HCT116 (cell line): ENCODE measurements around the gene CUX1.

Experiments
- CTCF ChIP-seq, 3 experiments: fragments of 200-600 bp in 1 of 3; sonication (generic) in 1 of 3; IDR thresholded peaks in 2 of 3; conservative IDR thresholded peaks in 1 of 3; 2 replicates each; pipeline ENCODE4 v1.5.1; 2012 to 2017; ENCODE audit warnings: low read depth in 2 of 3, low read length in 2 of 3, antibody characterized with exemption in 1 of 3, borderline replicate concordance in 1 of 3, control low read depth in 1 of 3, mild to moderate bottlenecking in 1 of 3, mixed read lengths in 1 of 3, mixed run types in 1 of 3, moderate library complexity in 1 of 3; ENCODE audit not compliant: insufficient read depth in 1 of 3
- ELF1 ChIP-seq: IDR thresholded peaks from 2 replicates; pipeline ENCODE4 v1.6.1; 2012; ENCODE audit warnings: low read depth, borderline replicate concordance
- EZH2 ChIP-seq: fragments of 200-600 bp; sonication (generic); IDR thresholded peaks from 2 replicates; pipeline ENCODE4 v1.6.1; 2017; ENCODE audit warnings: antibody characterized with exemption, mixed run types
- EZH2phosphoT487 ChIP-seq: fragments of 200-600 bp; IDR thresholded peaks from 2 replicates; pipeline ENCODE4 v1.6.1; 2018; ENCODE audit warnings: antibody characterized with exemption, borderline replicate concordance
- MAX ChIP-seq: IDR thresholded peaks from 2 replicates; pipeline ENCODE4 v1.6.1; 2012
- POLR2A ChIP-seq: IDR thresholded peaks from 2 replicates; pipeline ENCODE4 v1.7.0; 2011; ENCODE audit warnings: borderline replicate concordance; ENCODE audit not compliant: insufficient read depth, insufficient read length; ENCODE audit errors: extremely low read depth
- POLR2AphosphoS5 ChIP-seq: IDR thresholded peaks from 2 replicates; pipeline ENCODE4 v1.6.1; 2011; ENCODE audit warnings: mild to moderate bottlenecking, low read depth, low read length, moderate library complexity
- RAD21 ChIP-seq: IDR thresholded peaks from 2 replicates; pipeline ENCODE4 v1.6.1; 2012; ENCODE audit warnings: low read depth, mild to moderate bottlenecking
- SIN3A ChIP-seq: IDR thresholded peaks from 2 replicates; pipeline ENCODE4 v1.6.1; 2012; ENCODE audit warnings: low read depth
- YY1 ChIP-seq: IDR thresholded peaks from 2 replicates; pipeline ENCODE4 v1.6.1; 2011; ENCODE audit warnings: low read length, low read depth, moderate library complexity, mild to moderate bottlenecking; ENCODE audit not compliant: insufficient replicate concordance; ENCODE audit errors: extremely low read depth
- TF ChIP-seq, protein P1 (sequence below): IDR thresholded peaks from 2 replicates; pipeline ENCODE4 v1.6.1; 2012; ENCODE audit warnings: low read depth

DNA sequence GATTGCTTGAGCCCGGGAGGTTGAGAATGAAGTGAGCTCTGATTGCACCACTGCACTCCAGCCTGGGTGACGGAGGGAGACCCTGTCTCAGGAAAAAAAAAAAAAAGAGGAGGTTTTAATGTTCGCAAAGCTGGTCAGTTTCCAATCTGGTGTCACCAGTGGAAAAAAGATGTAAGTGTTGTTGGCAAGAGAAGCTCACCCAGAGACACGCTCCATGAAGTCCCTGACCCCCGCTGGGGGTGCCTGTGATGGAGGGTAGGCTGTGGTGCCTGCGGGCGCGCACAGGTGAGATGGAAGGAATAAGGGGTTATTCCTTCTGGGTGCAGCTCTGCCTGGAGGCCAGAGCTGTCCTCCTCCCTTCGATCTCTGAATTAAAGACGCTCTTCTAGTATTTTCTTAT lies 122.7 kb downstream of the CUX1 start:
- TF ChIP-seq CTCF (IDR thresholded peaks at IDR 0.05 in 2 of 3, conservative IDR thresholded peaks at IDR 0.05 in 1 of 3; ENCODE audit: borderline replicate concordance in 1 of 3, insufficient read depth in 1 of 3, low read depth in 2 of 3, low read length in 2 of 3), result no peak
- TF ChIP-seq SIN3A, result no peak
- no peak for TF ChIP-seq YY1
- TF ChIP-seq POLR2AphosphoS5, result no peak
- no peak for TF ChIP-seq ELF1
- TF ChIP-seq RAD21, result no peak
- no peak for TF ChIP-seq MAX
- no peak for TF ChIP-seq POLR2A
- TF ChIP-seq EZH2, result no peak
- TF ChIP-seq, protein P1, sequence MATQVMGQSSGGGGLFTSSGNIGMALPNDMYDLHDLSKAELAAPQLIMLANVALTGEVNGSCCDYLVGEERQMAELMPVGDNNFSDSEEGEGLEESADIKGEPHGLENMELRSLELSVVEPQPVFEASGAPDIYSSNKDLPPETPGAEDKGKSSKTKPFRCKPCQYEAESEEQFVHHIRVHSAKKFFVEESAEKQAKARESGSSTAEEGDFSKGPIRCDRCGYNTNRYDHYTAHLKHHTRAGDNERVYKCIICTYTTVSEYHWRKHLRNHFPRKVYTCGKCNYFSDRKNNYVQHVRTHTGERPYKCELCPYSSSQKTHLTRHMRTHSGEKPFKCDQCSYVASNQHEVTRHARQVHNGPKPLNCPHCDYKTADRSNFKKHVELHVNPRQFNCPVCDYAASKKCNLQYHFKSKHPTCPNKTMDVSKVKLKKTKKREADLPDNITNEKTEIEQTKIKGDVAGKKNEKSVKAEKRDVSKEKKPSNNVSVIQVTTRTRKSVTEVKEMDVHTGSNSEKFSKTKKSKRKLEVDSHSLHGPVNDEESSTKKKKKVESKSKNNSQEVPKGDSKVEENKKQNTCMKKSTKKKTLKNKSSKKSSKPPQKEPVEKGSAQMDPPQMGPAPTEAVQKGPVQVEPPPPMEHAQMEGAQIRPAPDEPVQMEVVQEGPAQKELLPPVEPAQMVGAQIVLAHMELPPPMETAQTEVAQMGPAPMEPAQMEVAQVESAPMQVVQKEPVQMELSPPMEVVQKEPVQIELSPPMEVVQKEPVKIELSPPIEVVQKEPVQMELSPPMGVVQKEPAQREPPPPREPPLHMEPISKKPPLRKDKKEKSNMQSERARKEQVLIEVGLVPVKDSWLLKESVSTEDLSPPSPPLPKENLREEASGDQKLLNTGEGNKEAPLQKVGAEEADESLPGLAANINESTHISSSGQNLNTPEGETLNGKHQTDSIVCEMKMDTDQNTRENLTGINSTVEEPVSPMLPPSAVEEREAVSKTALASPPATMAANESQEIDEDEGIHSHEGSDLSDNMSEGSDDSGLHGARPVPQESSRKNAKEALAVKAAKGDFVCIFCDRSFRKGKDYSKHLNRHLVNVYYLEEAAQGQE, result no peak
- no peak for TF ChIP-seq EZH2phosphoT487
